A549 treated with Hydrocortisone at 1 μM for 4 hours (cell line): Measurements from ENCODE around the gene SRRM5. TPM values are rescaled to one million over a fixed set of nuclear protein-coding genes. Genes with fewer than 3 reads are reported as not detected.

ENCODE experiments used
- total RNA-seq: library from RNA; stranded (reverse); fragments of 200-300 nt; extraction: Qiagen RNA extraction; gene quantifications from 5 replicates; pipeline ENCODE4 v1.2.3, GENCODE V29; 2022

The SRRM5 gene
- total RNA-seq, result 0.71 to 0.94 TPM (median 0.84 TPM) in 5 replicates

GRCh38 chr19:43611788-43612187, at the start of gene SRRM5:
SRRM5 (plus strand) TSS chr19:43612088; CDS start chr19:43612122, 34 bp downstream.

GRCh38 chr19:43575156-43575950, 36.5 kb upstream of the SRRM5 start, which contains the start of the genes PINLYP and XRCC1:
PINLYP (plus strand) TSS chr19:43575801; CDS start chr19:43577192, 1,391 bp downstream.
XRCC1 (minus strand) TSS chr19:43575527; CDS start chr19:43575458, 69 bp downstream.

GRCh38 chr19:43595999-43596841, 15.7 kb upstream of the SRRM5 start, which contains the start of the genes IRGQ and ZNF576:
IRGQ (minus strand) TSS chr19:43596134; CDS start chr19:43595338, 796 bp downstream.
ZNF576 (plus strand) TSS chr19:43596595; CDS start chr19:43597109, 514 bp downstream.

GRCh38 chr19:43619262-43620060, 7.6 kb downstream of the SRRM5 start, which contains the start of gene ZNF428:
ZNF428 (minus strand) TSS chr19:43619629; CDS start chr19:43614304, 5,325 bp downstream.

GRCh38 chr19:43639519-43640423, 27.9 kb downstream of the SRRM5 start, which contains the start of gene CADM4:
CADM4 (minus strand) TSS chr19:43639850; CDS start chr19:43639790, 60 bp downstream.

Other genes with a start within 250 kb of the SRRM5 start
- gene TEX101, start 197.2 kb upstream of the SRRM5 start, total RNA-seq, result not detected in 5 replicates
- 0.27 to 0.63 TPM (median 0.30 TPM) in 5 replicates for gene LYPD3, start 146.5 kb upstream of the SRRM5 start, total RNA-seq
- gene PHLDB3, start 107.3 kb upstream of the SRRM5 start, total RNA-seq, result 7.3 to 11.0 TPM (median 8.8 TPM) in 5 replicates
- gene ETHE1, start 84.9 kb upstream of the SRRM5 start, total RNA-seq, result 39.8 to 51.9 TPM (median 49.4 TPM) in 5 replicates
- gene ZNF575, start 78.9 kb upstream of the SRRM5 start, total RNA-seq, result 1.3 to 2.1 TPM (median 2.0 TPM) in 5 replicates
- gene XRCC1, start 36.6 kb upstream of the SRRM5 start, total RNA-seq, result 25.4 to 29.3 TPM (median 28.2 TPM) in 5 replicates
- 0.09 to 0.67 TPM (median 0.19 TPM) in 4 of 5 replicates, not detected in the other for gene PINLYP, start 36.3 kb upstream of the SRRM5 start, total RNA-seq
- 4.8 to 7.7 TPM (median 5.9 TPM) in 5 replicates for gene IRGQ, start 16.0 kb upstream of the SRRM5 start, total RNA-seq
- 12.8 to 21.4 TPM (median 19.3 TPM) in 5 replicates for gene ZNF576, start 15.5 kb upstream of the SRRM5 start, total RNA-seq
- gene ZNF428, start 7.5 kb downstream of the SRRM5 start, total RNA-seq, result 41.8 to 62.6 TPM (median 62.3 TPM) in 5 replicates
- gene CADM4, start 27.8 kb downstream of the SRRM5 start, total RNA-seq, result 7.7 to 11.6 TPM (median 8.9 TPM) in 5 replicates
- gene PLAUR, start 58.1 kb downstream of the SRRM5 start, total RNA-seq, result 59.0 to 67.2 TPM (median 63.7 TPM) in 5 replicates
- not detected in 5 replicates for gene IRGC, start 104.0 kb downstream of the SRRM5 start, total RNA-seq
- 49.2 to 64.3 TPM (median 55.9 TPM) in 5 replicates for gene SMG9, start 142.9 kb downstream of the SRRM5 start, total RNA-seq
- 42.2 to 55.5 TPM (median 53.1 TPM) in 5 replicates for gene KCNN4, start 168.9 kb downstream of the SRRM5 start, total RNA-seq
- 0.11 to 0.39 TPM (median 0.18 TPM) in 5 replicates for gene LYPD5, start 190.4 kb downstream of the SRRM5 start, total RNA-seq
- 3.9 to 6.1 TPM (median 4.8 TPM) in 5 replicates for gene ZNF283, start 215.2 kb downstream of the SRRM5 start, total RNA-seq